SIG-M5 (cell line): ENCODE data around the gene CALHM6.

Experiments used
- DNase-seq: peaks from one replicate; lab custom pipeline; 2025; lab: John Stamatoyannopoulos, UW

Gene CALHM6

GRCh38 chr6:116461331-116461931 is at the start of gene CALHM6:
TSS of gene CALHM6 (plus strand) at chr6:116461375. CDS start at chr6:116461930, 555 bp downstream.
- DNase-seq, result no peak

- DNase-seq, result no peak
These were observed 48.9 kb upstream of the CALHM6 start for GRCh38 chr6:116412270-116412669.

- no peak for DNase-seq
These were observed 47.8 kb upstream of the CALHM6 start for GRCh38 chr6:116413357-116413756.

GRCh38 chr6:116417661-116418060 is 43.5 kb upstream of the CALHM6 start:
- no peak for DNase-seq

- DNase-seq, result no peak
These were observed 41.9 kb upstream of the CALHM6 start for GRCh38 chr6:116419069-116419786.

GRCh38 chr6:116420341-116420740 is 40.8 kb upstream of the CALHM6 start:
- DNase-seq, result no peak

- no peak for DNase-seq
These were observed 38.9 kb upstream of the CALHM6 start for GRCh38 chr6:116422238-116422637.

GRCh38 chr6:116424001-116424400 is 37.2 kb upstream of the CALHM6 start:
- no peak for DNase-seq

- no peak for DNase-seq
These were observed 34.6 kb upstream of the CALHM6 start for GRCh38 chr6:116426551-116426950.

GRCh38 chr6:116429111-116429510 is 32.1 kb upstream of the CALHM6 start:
- DNase-seq, result no peak

- no peak for DNase-seq
These were observed 30.3 kb upstream of the CALHM6 start for GRCh38 chr6:116430860-116431259.

GRCh38 chr6:116431964-116432595 is 29.1 kb upstream of the CALHM6 start:
- no peak for DNase-seq

- DNase-seq, result no peak
These were observed 27.9 kb upstream of the CALHM6 start for GRCh38 chr6:116433206-116433712.

- DNase-seq, result no peak
These were observed 27.0 kb upstream of the CALHM6 start for GRCh38 chr6:116434056-116434725.

GRCh38 chr6:116436586-116436985 is 24.6 kb upstream of the CALHM6 start:
- DNase-seq, result no peak

GRCh38 chr6:116437656-116438055 is 23.5 kb upstream of the CALHM6 start:
- no peak for DNase-seq

GRCh38 chr6:116438590-116439448 is 22.4 kb upstream of the CALHM6 start:
- no peak for DNase-seq

- no peak for DNase-seq
These were observed 21.6 kb upstream of the CALHM6 start for GRCh38 chr6:116439522-116440051.

GRCh38 chr6:116443105-116443504 is 18.1 kb upstream of the CALHM6 start:
- no peak for DNase-seq

- DNase-seq, result no peak
These were observed 17.1 kb upstream of the CALHM6 start for GRCh38 chr6:116444092-116444491.

- DNase-seq, result no peak
These were observed 16.6 kb upstream of the CALHM6 start for GRCh38 chr6:116444575-116444974.
